HG03354 (cell line): ENCODE results near the gene ABITRAM.
A peak's percentile ranks its signal among the peaks of the same experiment; 100 is the strongest.
"Not testable (repeated sequence)": the region's sequence is repeated elsewhere in the genome, so short reads cannot be mapped to it uniquely, and the experiment has no call there.

Experiments
- ATAC-seq: cut with Tn5 transposase; IDR thresholded peaks from one replicate; pipeline ENCODE4 v1.9.1; 2021; ENCODE audit warnings: mild to moderate bottlenecking; ENCODE audit not compliant: unreplicated experiment, poor library complexity, severe bottlenecking

ABITRAM gene

DNA sequence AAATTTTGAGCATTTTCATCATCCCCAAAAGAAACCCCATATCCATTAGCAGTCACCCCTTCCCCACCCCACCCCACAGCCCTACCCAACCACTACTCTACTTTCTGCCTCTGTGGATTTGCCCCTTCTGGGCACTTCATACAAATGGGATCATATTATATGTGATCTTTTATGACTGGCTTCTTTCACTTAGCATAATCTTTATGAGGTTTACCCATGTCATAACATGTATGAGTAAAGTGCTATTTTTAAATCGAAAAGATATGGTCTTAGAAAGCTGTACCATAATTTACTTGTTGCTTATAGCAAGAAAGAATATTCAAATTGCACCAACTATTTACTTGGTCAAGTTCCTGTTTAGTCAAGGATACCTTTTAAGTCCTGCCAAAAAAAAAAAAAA is 13.0 kb upstream of the ABITRAM start:
- no peak for ATAC-seq

GRCh38 chr9:108924466-108924865 is 9.7 kb upstream of the ABITRAM start:
- no peak for ATAC-seq

GRCh38 chr9:108928386-108928785 is 5.8 kb upstream of the ABITRAM start:
- ATAC-seq = no peak

- ATAC-seq = no peak
Measured at GRCh38 chr9:108933231-108933717, 926 bp upstream of the ABITRAM start.

GRCh38 chr9:108933718-108934322 is 380 bp upstream of the ABITRAM start, which contains the start of gene ELP1:
Gene ELP1 (minus strand): TSS chr9:108934124. CDS start chr9:108931146, 2,978 bp downstream.
- peak; percentile 89 for ATAC-seq

DNA sequence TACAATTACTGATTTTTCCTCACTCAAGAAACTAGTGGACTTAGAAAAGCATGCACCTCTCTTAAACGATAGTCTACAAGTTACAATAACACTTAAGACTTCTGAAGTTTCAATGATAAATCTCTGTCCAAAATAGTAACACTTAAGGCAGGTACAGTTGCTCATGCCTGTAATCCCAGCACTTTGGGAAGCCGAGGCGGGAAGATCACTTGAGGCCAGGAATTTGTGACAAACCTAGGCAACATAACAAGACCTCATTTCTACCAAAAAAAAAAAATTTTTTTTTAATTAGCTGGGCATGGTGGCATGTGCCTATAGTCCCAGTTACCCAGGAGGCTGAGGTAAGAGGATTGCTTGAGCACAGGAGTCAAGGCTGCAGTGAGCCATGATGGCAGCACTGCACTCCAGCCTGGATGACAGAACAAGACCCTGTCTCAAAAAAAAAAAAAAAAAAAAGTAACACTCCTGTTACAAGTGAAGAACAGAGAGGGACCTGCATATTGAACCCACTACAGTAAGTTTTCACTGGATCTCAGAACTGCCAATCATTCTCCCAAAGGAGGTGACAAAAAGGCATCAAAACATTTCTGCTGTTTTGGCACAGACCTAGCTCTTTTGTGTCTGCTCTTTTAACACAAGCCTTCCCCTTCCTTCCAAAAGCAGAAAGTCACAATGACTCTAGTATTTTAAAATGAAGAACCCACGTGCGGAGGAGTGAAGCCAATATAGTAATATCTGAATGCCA is 3.5 kb downstream of the ABITRAM start:
- ATAC-seq = no peak

- no peak for ATAC-seq
Measured at GRCh38 chr9:108939975-108940374, 5.8 kb downstream of the ABITRAM start.

- ATAC-seq = no peak
Measured at GRCh38 chr9:108950168-108950567, 16.0 kb downstream of the ABITRAM start.

DNA sequence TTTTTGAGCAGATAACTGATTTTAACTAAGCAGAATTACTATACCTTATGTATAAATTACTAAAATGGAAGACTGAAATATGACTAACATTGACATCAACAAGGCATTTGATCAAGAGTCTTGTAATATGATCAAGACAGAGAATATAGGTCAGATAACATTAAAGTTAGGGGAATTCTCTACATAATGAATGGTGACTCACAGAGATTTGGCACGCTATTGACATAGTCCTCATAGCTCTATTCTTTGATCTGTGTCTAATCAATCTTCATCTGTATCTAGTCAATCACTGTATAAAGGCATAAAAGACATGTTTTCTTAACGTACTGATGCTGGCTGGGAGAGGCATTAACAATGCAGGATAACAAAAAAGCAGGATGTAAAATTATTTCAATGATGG is 17.4 kb downstream of the ABITRAM start:
- no peak for ATAC-seq

DNA sequence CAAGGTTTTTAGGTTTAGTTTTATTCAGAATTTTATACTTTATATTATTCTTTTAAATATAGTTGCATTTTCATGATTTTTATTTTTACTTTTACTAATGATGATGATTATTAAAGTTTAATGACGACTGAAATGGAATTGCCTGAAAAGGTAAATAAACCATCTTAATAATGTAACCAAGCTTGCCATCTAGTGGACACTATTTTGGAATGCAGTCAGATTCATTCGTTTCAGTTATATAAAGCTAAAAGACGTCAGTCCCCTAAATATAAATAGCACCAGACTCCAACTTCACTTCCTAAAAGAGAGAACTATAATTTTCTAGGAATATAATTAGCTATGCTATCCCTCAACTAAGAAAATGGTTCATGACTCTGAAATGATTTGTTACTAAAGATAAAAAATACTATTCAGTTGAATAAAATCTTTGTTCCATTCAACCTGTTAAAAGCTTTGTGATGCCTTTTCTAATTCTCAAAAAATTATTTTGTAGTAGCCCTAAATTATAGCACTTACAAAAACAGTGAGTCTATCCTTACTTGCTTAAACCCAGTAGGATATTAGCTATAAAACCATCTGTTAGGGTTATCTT is 19.9 kb downstream of the ABITRAM start:
- no peak for ATAC-seq

DNA sequence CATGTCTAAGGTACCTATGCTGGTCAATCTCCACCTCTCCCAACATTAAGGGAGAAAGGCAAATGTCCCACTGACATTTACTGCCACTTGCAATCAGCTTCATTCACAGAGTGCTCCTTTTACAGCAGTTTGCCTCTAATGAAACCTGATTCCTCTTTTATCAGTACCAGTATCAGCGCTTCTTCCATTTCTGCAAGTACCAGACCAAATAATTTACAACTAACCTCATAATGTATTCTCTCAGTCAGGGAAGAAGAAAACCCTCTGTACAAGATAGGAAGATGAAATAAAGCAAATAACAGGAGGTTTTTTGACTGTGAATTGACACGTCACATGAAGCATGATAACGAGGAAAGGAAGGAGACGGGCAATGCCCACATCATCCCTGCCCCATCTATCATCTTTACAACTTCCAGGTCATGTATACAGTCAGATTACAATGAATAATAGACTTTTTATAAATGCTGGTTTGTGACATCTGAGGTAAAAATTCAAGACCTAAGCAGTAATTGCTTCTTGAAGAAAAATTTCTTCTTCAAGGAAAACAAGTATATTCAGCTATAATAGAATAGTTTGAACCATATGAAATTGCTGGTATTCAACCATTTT is 21.9 kb downstream of the ABITRAM start:
- no peak for ATAC-seq

- ATAC-seq = no peak
Measured at GRCh38 chr9:108956631-108957026, 22.4 kb downstream of the ABITRAM start.

DNA sequence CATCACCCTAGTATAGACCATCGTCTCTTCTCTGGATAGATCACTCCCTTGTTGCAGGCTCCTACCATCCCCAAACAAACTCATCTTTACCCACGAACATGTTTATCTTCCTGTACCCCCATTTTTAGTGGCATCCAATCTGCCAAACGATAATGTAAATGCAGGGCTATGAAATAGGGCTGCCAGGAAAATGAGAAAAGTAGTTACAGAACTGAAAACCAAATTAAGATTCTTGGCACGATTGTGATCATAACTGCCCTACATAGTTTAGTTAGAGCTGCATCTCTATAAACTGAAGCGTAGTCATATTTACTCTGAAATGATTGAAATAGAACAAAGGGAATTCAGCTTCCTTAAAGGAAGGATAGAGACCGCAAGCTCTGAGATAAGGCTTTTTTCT is 26.1 kb downstream of the ABITRAM start:
- no peak for ATAC-seq

DNA sequence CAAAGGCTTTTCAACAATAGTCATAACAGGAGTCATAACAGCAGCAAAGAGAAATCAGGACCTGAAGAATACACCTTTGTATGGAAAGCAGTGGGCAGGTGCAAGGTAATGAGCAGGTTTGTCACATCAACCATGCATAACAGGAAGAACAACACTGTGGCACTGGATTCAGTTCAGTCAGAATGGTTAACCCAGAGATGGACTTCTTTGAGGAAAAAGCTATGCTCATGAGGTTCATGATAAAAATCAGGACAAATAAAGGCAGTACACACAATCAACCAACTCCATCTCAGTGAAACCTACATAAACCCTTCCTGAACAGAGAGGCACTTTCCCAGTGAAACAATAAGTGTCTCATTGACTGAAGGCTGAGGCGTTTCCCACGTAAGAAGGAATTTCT is 27.0 kb downstream of the ABITRAM start:
- ATAC-seq = no peak

DNA sequence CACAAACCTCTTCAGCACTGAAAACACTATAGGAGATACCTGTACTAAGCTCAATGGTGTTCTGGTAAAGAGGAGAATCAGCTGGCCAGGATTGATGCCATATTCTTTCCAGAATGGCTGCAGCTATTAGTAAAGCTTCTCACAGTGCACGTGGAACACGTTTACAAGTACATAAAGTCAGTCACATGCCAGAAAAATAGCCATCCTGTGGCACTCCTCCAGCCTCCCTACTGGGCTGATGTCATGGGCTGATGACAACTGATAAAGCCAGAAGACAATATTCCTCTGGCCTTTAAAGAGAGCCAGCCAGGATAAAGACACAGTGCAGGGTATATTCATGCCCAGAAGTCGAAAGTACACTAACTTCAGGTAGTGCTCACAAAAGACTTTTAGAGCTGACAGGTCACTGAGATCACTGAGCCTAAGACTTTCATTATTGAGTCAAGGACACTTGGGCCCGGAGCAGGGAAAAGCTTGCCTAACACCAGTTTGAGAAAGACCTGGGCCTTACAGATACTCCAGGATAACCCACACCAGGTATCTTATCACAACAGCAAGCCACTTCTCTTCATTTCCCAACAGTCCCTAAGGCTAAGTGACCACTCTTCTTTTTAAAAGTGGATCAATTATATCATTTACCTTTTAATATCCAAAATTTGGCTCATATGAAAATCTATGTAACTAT is 29.4 kb downstream of the ABITRAM start:
- ATAC-seq = no peak

DNA sequence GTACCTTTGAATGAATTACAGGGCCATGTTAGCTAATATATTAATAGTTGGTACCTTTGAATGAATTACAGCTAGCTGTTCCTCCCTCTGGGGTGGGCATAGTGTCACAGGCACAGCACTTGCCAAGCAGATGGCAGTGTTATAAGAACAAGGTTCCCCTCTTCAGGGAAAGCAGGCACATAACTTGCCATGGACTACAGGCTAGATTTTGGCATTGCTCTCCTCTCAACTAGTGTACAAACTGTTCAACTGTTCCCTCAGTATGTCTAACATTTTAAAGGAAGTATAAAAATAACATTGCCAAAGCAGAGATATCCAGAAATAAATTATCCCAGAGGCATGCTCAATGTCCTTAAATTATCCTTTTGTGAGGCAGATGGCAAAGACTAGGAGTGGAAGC is 33.7 kb downstream of the ABITRAM start:
- ATAC-seq = no peak

- not testable (repeated sequence) for ATAC-seq
Measured at GRCh38 chr9:108971392-108971791, 37.2 kb downstream of the ABITRAM start.

DNA sequence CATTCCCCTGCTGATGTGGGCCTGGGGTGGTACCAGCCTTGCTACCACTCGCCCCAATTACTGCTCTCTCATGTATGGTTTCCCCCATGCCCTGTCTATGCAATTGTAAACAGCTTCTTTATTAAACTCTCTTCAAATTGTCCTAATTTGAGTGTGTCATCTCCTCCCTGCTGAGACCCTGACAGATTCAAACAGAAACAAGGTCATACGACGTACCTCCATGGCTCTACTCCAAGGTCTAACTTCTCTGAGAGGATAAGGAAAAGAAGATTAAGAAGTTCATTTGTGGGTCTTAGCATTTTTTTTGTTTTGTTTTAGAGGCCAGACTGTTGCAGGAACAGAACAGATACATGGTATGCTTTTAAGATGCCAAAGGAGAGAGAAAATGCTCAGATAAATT is 38.0 kb downstream of the ABITRAM start:
- ATAC-seq = no peak

GRCh38 chr9:108972626-108973209 is 38.5 kb downstream of the ABITRAM start:
- no peak for ATAC-seq

- ATAC-seq = no peak
Measured at GRCh38 chr9:108973895-108974294, 39.7 kb downstream of the ABITRAM start.
